ENCODE data around the gene ZCWPW2. TPM values are rescaled to one million over a fixed set of nuclear protein-coding genes. Genes with fewer than 3 reads are reported as not detected.

ZCWPW2 gene
- total and polyA plus RNA-seq, 7 donors: 0.74 to 4.0 (median 2.7) TPM

- intact Hi-C loops (cut with DNase I): no loop called here
- Histone ChIP-seq H3K4me1 (no peaks in the 10 kb centered on the region), H3K36me3 (ENCODE audit: insufficient read depth in 1 of 2, low read depth in 1 of 2) (no peaks in the 10 kb centered on the region), H3K27ac (no peak overlapping the region), H3K27me3 (ENCODE audit: insufficient read depth in 3 of 3, low read length in 2 of 3) (no peaks in the 10 kb centered on the region), H3K4me3 (no peak overlapping the region), H3K9me3 (no peaks in the 10 kb centered on the region)
- no peak for ATAC-seq
- no peak for DNase-seq
- WGBS, 3 donors: 81 to 90% (median 86%) methylated on average over 1 of the region's 1 CpG
- no peak for TF ChIP-seq CTCF (IDR thresholded peaks at IDR 0.05)
These were observed 207.7 kb downstream of the ZCWPW2 start for GRCh38 chr3:28556195-28556594.

- TF ChIP-seq CTCF (IDR thresholded peaks at IDR 0.05): no peak
- H3K4me1 ChIP-seq: no peaks in the 10 kb centered on the region
- peaks cover 6% of the 10 kb centered on the region for H3K9me3 ChIP-seq
- WGBS, 3 donors: 71 to 86% (median 78%) methylated on average over 1 of the region's 1 CpG
- DNase-seq (no peak), ATAC-seq (no peak)
- H3K27me3 ChIP-seq (ENCODE audit: insufficient read depth in 3 of 3, low read length in 2 of 3): no peaks in the 10 kb centered on the region
- intact Hi-C loops (cut with DNase I): no loop called here
- no peak overlapping the region for H3K27ac ChIP-seq
- H3K36me3 ChIP-seq (ENCODE audit: insufficient read depth in 1 of 2, low read depth in 1 of 2): no peaks in the 10 kb centered on the region
- no peak overlapping the region for H3K4me3 ChIP-seq
These were observed 215.7 kb downstream of the ZCWPW2 start for GRCh38 chr3:28564211-28564610.

- WGBS, 3 donors: 78 to 84% (median 81%) methylated on average over 3 of the region's 3 CpGs
- Histone ChIP-seq H3K4me3 (no peak overlapping the region), H3K4me1 (no peaks in the 10 kb centered on the region), H3K9me3 (peaks cover under 1% of the 10 kb centered on the region), H3K27me3 (ENCODE audit: insufficient read depth in 3 of 3, low read length in 2 of 3) (no peaks in the 10 kb centered on the region), H3K36me3 (ENCODE audit: insufficient read depth in 1 of 2, low read depth in 1 of 2) (no peaks in the 10 kb centered on the region), H3K27ac (no peak overlapping the region)
- ATAC-seq (no peak), DNase-seq (no peak)
- intact Hi-C loops (cut with DNase I): no loop called here
- TF ChIP-seq CTCF (IDR thresholded peaks at IDR 0.05): no peak
These were observed 220.8 kb downstream of the ZCWPW2 start for GRCh38 chr3:28569357-28569756.

GRCh38 chr3:28574036-28574435, 225.5 kb downstream of the ZCWPW2 start:
- H3K27me3 ChIP-seq (ENCODE audit: insufficient read depth in 3 of 3, low read length in 2 of 3): no peaks in the 10 kb centered on the region
- H3K4me3 ChIP-seq: no peak overlapping the region
- no peak for TF ChIP-seq CTCF (IDR thresholded peaks at IDR 0.05)
- no peaks in the 10 kb centered on the region for H3K36me3 ChIP-seq (ENCODE audit: insufficient read depth in 1 of 2, low read depth in 1 of 2)
- ATAC-seq (no peak), DNase-seq (no peak)
- no peak overlapping the region for H3K27ac ChIP-seq
- 69 to 84% (median 74%) methylated on average over 5 of the region's 5 CpGs for WGBS, 3 donors
- intact Hi-C loops (cut with DNase I): no loop called here
- no peaks in the 10 kb centered on the region for H3K9me3 ChIP-seq
- no peaks in the 10 kb centered on the region for H3K4me1 ChIP-seq

GRCh38 chr3:28575100-28575745, 226.7 kb downstream of the ZCWPW2 start:
- ATAC-seq (peak; percentile 60 to 81 (median 74)), DNase-seq (peak; percentile 34 to 54)
- Histone ChIP-seq H3K27me3 (ENCODE audit: insufficient read depth in 3 of 3, low read length in 2 of 3) (no peaks in the 10 kb centered on the region), H3K27ac (no peak overlapping the region), H3K4me3 (peak overlapping the region; percentile 78), H3K9me3 (no peaks in the 10 kb centered on the region), H3K4me1 (no peaks in the 10 kb centered on the region), H3K36me3 (ENCODE audit: insufficient read depth in 1 of 2, low read depth in 1 of 2) (no peaks in the 10 kb centered on the region)
- WGBS, 3 donors: 1% methylated on average over 47 to 55 of the region's 55 CpGs
- intact Hi-C loops (cut with DNase I): no loop called here
- no peak for TF ChIP-seq CTCF (IDR thresholded peaks at IDR 0.05)

All from psoas muscle (tissue), 8 donors.